ENCODE results near the gene PSMD11.

Gene PSMD11

GRCh38 chr17:32491371-32492263 lies 47.3 kb downstream of the PSMD11 start:
- FAIRE-seq = no peak

GRCh38 chr17:32492264-32492589 lies 47.9 kb downstream of the PSMD11 start:
- FAIRE-seq = no peak

- no peak for FAIRE-seq
These were observed 48.5 kb downstream of the PSMD11 start for GRCh38 chr17:32492648-32493289.

- no peak for FAIRE-seq
These were observed 49.3 kb downstream of the PSMD11 start for GRCh38 chr17:32493571-32493970.

- FAIRE-seq = no peak
These were observed 49.7 kb downstream of the PSMD11 start for GRCh38 chr17:32493976-32494513.

GRCh38 chr17:32494621-32495358 lies 50.5 kb downstream of the PSMD11 start:
- FAIRE-seq = no peak

- FAIRE-seq = no peak
These were observed 51.3 kb downstream of the PSMD11 start for GRCh38 chr17:32495359-32496231.

GRCh38 chr17:32496395-32497073 lies 52.2 kb downstream of the PSMD11 start:
- no peak for FAIRE-seq

GRCh38 chr17:32497431-32498205 lies 53.3 kb downstream of the PSMD11 start:
- no peak for FAIRE-seq

- no peak for FAIRE-seq
These were observed 54.1 kb downstream of the PSMD11 start for GRCh38 chr17:32498391-32498790.

GRCh38 chr17:32502013-32502412 lies 57.7 kb downstream of the PSMD11 start:
- no peak for FAIRE-seq

- FAIRE-seq = no peak
These were observed 58.4 kb downstream of the PSMD11 start for GRCh38 chr17:32502710-32503109.

GRCh38 chr17:32503251-32504165 lies 59.2 kb downstream of the PSMD11 start:
- no peak for FAIRE-seq

GRCh38 chr17:32504166-32504990 lies 60.1 kb downstream of the PSMD11 start:
- FAIRE-seq = no peak

- FAIRE-seq = no peak
These were observed 64.6 kb downstream of the PSMD11 start for GRCh38 chr17:32508926-32509325.

- no peak for FAIRE-seq
These were observed 66.2 kb downstream of the PSMD11 start for GRCh38 chr17:32510466-32510865.

GRCh38 chr17:32512328-32512727 lies 68.0 kb downstream of the PSMD11 start:
- no peak for FAIRE-seq

GRCh38 chr17:32513579-32513978 lies 69.3 kb downstream of the PSMD11 start:
- FAIRE-seq = no peak

GRCh38 chr17:32514606-32515005 lies 70.3 kb downstream of the PSMD11 start:
- no peak for FAIRE-seq
